ENCODE measurements around the gene NCS1.

The NCS1 gene

GRCh38 chr9:130176760-130177159 lies 4.6 kb downstream of the NCS1 start:
- DNase-seq (ENCODE audit: low read depth, low spot score) = no peak

- DNase-seq (ENCODE audit: low read depth, low spot score) = no peak
Observed at GRCh38 chr9:130177898-130178805, 5.9 kb downstream of the NCS1 start.

GRCh38 chr9:130179331-130179907 lies 7.2 kb downstream of the NCS1 start:
- no peak for DNase-seq (ENCODE audit: low read depth, low spot score)

GRCh38 chr9:130180516-130180915 lies 8.3 kb downstream of the NCS1 start:
- no peak for DNase-seq (ENCODE audit: low read depth, low spot score)

GRCh38 chr9:130181678-130182380 lies 9.6 kb downstream of the NCS1 start:
- DNase-seq (ENCODE audit: low read depth, low spot score) = no peak

- no peak for DNase-seq (ENCODE audit: low read depth, low spot score)
Observed at GRCh38 chr9:130182381-130182909, 10.2 kb downstream of the NCS1 start.

GRCh38 chr9:130183133-130183762 lies 11.0 kb downstream of the NCS1 start:
- DNase-seq (ENCODE audit: low read depth, low spot score) = no peak

GRCh38 chr9:130185017-130185416 lies 12.8 kb downstream of the NCS1 start:
- DNase-seq (ENCODE audit: low read depth, low spot score) = no peak

- peak; percentile 72 for DNase-seq (ENCODE audit: low read depth, low spot score)
Observed at GRCh38 chr9:130185490-130186031, 13.4 kb downstream of the NCS1 start.

GRCh38 chr9:130186051-130186450 lies 13.8 kb downstream of the NCS1 start:
- peak; percentile 41 for DNase-seq (ENCODE audit: low read depth, low spot score)

- DNase-seq (ENCODE audit: low read depth, low spot score) = no peak
Observed at GRCh38 chr9:130186839-130187522, 14.8 kb downstream of the NCS1 start.

GRCh38 chr9:130187523-130187846 lies 15.3 kb downstream of the NCS1 start:
- no peak for DNase-seq (ENCODE audit: low read depth, low spot score)

- no peak for DNase-seq (ENCODE audit: low read depth, low spot score)
Observed at GRCh38 chr9:130188860-130189481, 16.8 kb downstream of the NCS1 start.

- DNase-seq (ENCODE audit: low read depth, low spot score) = peak; percentile 52
Observed at GRCh38 chr9:130189840-130190239, 17.6 kb downstream of the NCS1 start.

- DNase-seq (ENCODE audit: low read depth, low spot score) = no peak
Observed at GRCh38 chr9:130191068-130191748, 19.0 kb downstream of the NCS1 start.

- no peak for DNase-seq (ENCODE audit: low read depth, low spot score)
Observed at GRCh38 chr9:130191749-130192120, 19.5 kb downstream of the NCS1 start.

GRCh38 chr9:130192382-130192999 lies 20.3 kb downstream of the NCS1 start:
- no peak for DNase-seq (ENCODE audit: low read depth, low spot score)

- DNase-seq (ENCODE audit: low read depth, low spot score) = no peak
Observed at GRCh38 chr9:130193103-130193502, 20.9 kb downstream of the NCS1 start.

- no peak for DNase-seq (ENCODE audit: low read depth, low spot score)
Observed at GRCh38 chr9:130193531-130194377, 21.6 kb downstream of the NCS1 start.

Measured in brain pericyte (primary cell).